H9 (cell line): ENCODE measurements around the gene L3MBTL1. TPM values are rescaled to one million over a fixed set of nuclear protein-coding genes. Genes with fewer than 3 reads are reported as not detected.

Experiments used
- DNase-seq: peaks from one replicate; pipeline ENCODE4 v3.0.0-alpha.2; 2017
- H2AFZ ChIP-seq: one replicate; pipeline ENCODE4 v1.6.1; 2013; ENCODE audit warnings: mild to moderate bottlenecking, low read length, control low read depth, moderate library complexity
- H2AK5ac ChIP-seq: 2 replicates; pipeline ENCODE4 v1.6.1; 2013; ENCODE audit warnings: low read length, control low read depth, mixed read lengths; ENCODE audit not compliant: insufficient read length
- H2BK120ac ChIP-seq: one replicate; pipeline ENCODE4 v1.6.1; 2013; ENCODE audit warnings: low read depth, mild to moderate bottlenecking, low read length, control low read depth, inconsistent platforms; ENCODE audit not compliant: poor library complexity, severe bottlenecking
- H2BK12ac ChIP-seq: 2 replicates; pipeline ENCODE4 v1.6.1; 2013; ENCODE audit warnings: low read length, control low read depth, mixed read lengths, low read depth; ENCODE audit not compliant: insufficient read length
- H2BK15ac ChIP-seq: 2 replicates; pipeline ENCODE4 v1.6.1; 2013; ENCODE audit warnings: low read depth, low read length, control low read depth
- H2BK20ac ChIP-seq: one replicate; pipeline ENCODE4 v1.6.1; 2013; ENCODE audit warnings: low read depth, mild to moderate bottlenecking, low read length, control low read depth, inconsistent platforms; ENCODE audit not compliant: poor library complexity, severe bottlenecking
- H2BK5ac ChIP-seq: 2 replicates; pipeline ENCODE4 v1.6.1; 2013; ENCODE audit warnings: low read length, control low read depth, mixed read lengths; ENCODE audit not compliant: insufficient read length
- H3K14ac ChIP-seq: 2 replicates; pipeline ENCODE4 v1.6.1; 2013; ENCODE audit warnings: low read length, control low read depth; ENCODE audit not compliant: insufficient read depth
- H3K18ac ChIP-seq: 2 replicates; pipeline ENCODE4 v1.6.1; 2013; ENCODE audit warnings: low read depth, mild to moderate bottlenecking, mixed read lengths, low read length, control low read depth; ENCODE audit not compliant: insufficient read length
- H3K23ac ChIP-seq: 2 replicates; pipeline ENCODE4 v1.6.1; 2013; ENCODE audit warnings: low read length, control low read depth, mixed read lengths, low read depth; ENCODE audit not compliant: insufficient read length
- H3K23me2 ChIP-seq: 2 replicates; pipeline ENCODE4 v1.6.1; 2013; ENCODE audit warnings: low read depth, mild to moderate bottlenecking, mixed read lengths, low read length, control low read depth; ENCODE audit not compliant: insufficient read length, poor library complexity, severe bottlenecking
- H3K27ac ChIP-seq: 2 replicates; pipeline ENCODE4 v1.5.1; 2013; ENCODE audit warnings: low read length, control low read depth, mixed read lengths, low read depth; ENCODE audit not compliant: insufficient read length
- H3K27me3 ChIP-seq: 2 replicates; pipeline ENCODE4 v1.6.1; 2013; ENCODE audit warnings: low read length, control low read depth, inconsistent platforms; ENCODE audit not compliant: insufficient read depth
- H3K4ac ChIP-seq: 2 replicates; pipeline ENCODE4 v1.6.1; 2013; ENCODE audit warnings: low read depth, mild to moderate bottlenecking, control low read depth, inconsistent platforms, low read length, moderate library complexity
- H3K4me1 ChIP-seq: 2 replicates; pipeline ENCODE4 v1.6.1; 2013; ENCODE audit warnings: low read length, control low read depth, inconsistent platforms; ENCODE audit not compliant: insufficient read depth
- H3K4me2 ChIP-seq: 2 replicates; pipeline ENCODE4 v1.6.1; 2013; ENCODE audit warnings: low read length, control low read depth, mixed read lengths; ENCODE audit not compliant: insufficient read length, insufficient read depth
- H3K56ac ChIP-seq: 2 replicates; pipeline ENCODE4 v1.6.1; 2013; ENCODE audit warnings: low read depth, mild to moderate bottlenecking, mixed read lengths, low read length, control low read depth; ENCODE audit not compliant: insufficient read length
- H3K79me1 ChIP-seq: 2 replicates; pipeline ENCODE4 v1.6.1; 2013; ENCODE audit warnings: low read depth, mild to moderate bottlenecking, moderate library complexity, low read length, control low read depth, inconsistent platforms; ENCODE audit not compliant: insufficient read depth, poor library complexity, severe bottlenecking
- H3K79me2 ChIP-seq: 2 replicates; pipeline ENCODE4 v1.6.1; 2013; ENCODE audit warnings: low read length, control low read depth, inconsistent platforms; ENCODE audit not compliant: insufficient read depth
- H3K9ac ChIP-seq: 2 replicates; pipeline ENCODE4 v1.6.1; 2013; ENCODE audit warnings: low read length, control low read depth, mixed read lengths; ENCODE audit not compliant: insufficient read length; ENCODE audit errors: extremely low read depth
- H3K9me3 ChIP-seq: one replicate; pipeline ENCODE4 v1.6.1; 2013; ENCODE audit warnings: low read depth, low read length, inconsistent platforms; ENCODE audit not compliant: control insufficient read depth
- H3T11ph ChIP-seq: one replicate; pipeline ENCODE4 v1.6.1; 2013; ENCODE audit warnings: mild to moderate bottlenecking, low read length, control low read depth, inconsistent platforms
- H4K20me1 ChIP-seq: one replicate; pipeline ENCODE4 v1.6.1; 2013; ENCODE audit not compliant: control insufficient read depth, insufficient read length, insufficient read depth
- H4K5ac ChIP-seq: 2 replicates; pipeline ENCODE4 v1.6.1; 2013; ENCODE audit warnings: low read depth, mild to moderate bottlenecking, mixed read lengths, low read length, control low read depth; ENCODE audit not compliant: insufficient read length
- H4K8ac ChIP-seq: replicated peaks from 2 replicates; pipeline ENCODE4 v1.6.1; 2013; ENCODE audit warnings: low read length, control low read depth, mixed read lengths, low read depth; ENCODE audit not compliant: insufficient read length
- H4K91ac ChIP-seq: 2 replicates; pipeline ENCODE4 v1.6.1; 2013; ENCODE audit warnings: low read depth, mild to moderate bottlenecking, moderate library complexity, mixed read lengths, low read length, control low read depth; ENCODE audit not compliant: insufficient read length
- H3K27ac Mint-ChIP-seq, 3 experiments: 2 replicates in 2 of 3; 3 replicates in 1 of 3; pipeline ENCODE4 v1.8.0; 2020 to 2021; ENCODE audit warnings: mixed read lengths in 3 of 3, mild to moderate bottlenecking in 1 of 3, moderate library complexity in 1 of 3
- H3K27me3 Mint-ChIP-seq: 2 replicates; pipeline ENCODE4 v1.8.0; 2021; ENCODE audit warnings: low read depth, mild to moderate bottlenecking, moderate library complexity, mixed read lengths
- H3K36me3 Mint-ChIP-seq, 3 experiments: 2 replicates in 2 of 3; 3 replicates in 1 of 3; pipeline ENCODE4 v1.8.0; 2020 to 2021; ENCODE audit warnings: low read depth in 3 of 3, mixed read lengths in 3 of 3; ENCODE audit not compliant: insufficient read depth in 1 of 3
- H3K4me1 Mint-ChIP-seq, 2 experiments: 2 replicates each; pipeline ENCODE4 v1.8.0; 2020; ENCODE audit warnings: mixed read lengths in 2 of 2
- H3K4me3 Mint-ChIP-seq, 2 experiments: 2 replicates in 1 of 2; 3 replicates in 1 of 2; pipeline ENCODE4 v1.8.0; 2020 to 2021; ENCODE audit warnings: mild to moderate bottlenecking in 2 of 2, mixed read lengths in 2 of 2, moderate library complexity in 1 of 2
- H3K9me3 Mint-ChIP-seq, 2 experiments: 2 replicates in 1 of 2; 3 replicates in 1 of 2; pipeline ENCODE4 v1.8.0; 2020; ENCODE audit warnings: mild to moderate bottlenecking in 2 of 2, mixed read lengths in 2 of 2, moderate library complexity in 1 of 2
- CTCF ChIP-seq: fragments of 200-600 bp; sonication (generic); conservative IDR thresholded peaks from 3 replicates; pipeline ENCODE4 v1.8.0; 2021; ENCODE audit warnings: antibody characterized with exemption, mild to moderate bottlenecking
- WGBS: extraction: QIAGEN DNeasy Blood & Tissue Kit; methylation state at CpG from one replicate; pipeline ENCODE4 v1.1.7; 2013; ENCODE audit warnings: missing lambda C conversion rate, low lambda C conversion rate, mixed read lengths; ENCODE audit not compliant: insufficient read length; ENCODE audit errors: extremely low coverage; 5-methylcytosine and 5-hydroxymethylcytosine counted together
- total RNA-seq: library from RNA; stranded (reverse); gene quantifications from 2 replicates; pipeline ENCODE4 v1.2.1, GENCODE V29; 2021

The L3MBTL1 gene
- total RNA-seq, 1 experiment from 2014 or later = 19.9 TPM

GRCh38 chr20:43538878-43539700, 31.6 kb downstream of the L3MBTL1 start:
- Histone ChIP-seq H3K18ac (no peak overlapping the region), H3K56ac (no peak overlapping the region), H2AFZ (no peak overlapping the region), H2BK15ac (no peak overlapping the region), H4K5ac (no peak overlapping the region), H3K27me3 (no peaks in the 10 kb centered on the region), H2BK5ac (no peak overlapping the region), H4K8ac (no peak overlapping the region), H2BK12ac (no peak overlapping the region), H3K23ac (no peak overlapping the region), H3K4me2 (no peak overlapping the region), H3K9me3 (no peaks in the 10 kb centered on the region), H3K14ac (no peak overlapping the region), H3T11ph (no peak overlapping the region), H3K4ac (no peak overlapping the region), H3K27ac (no peak overlapping the region), H3K9ac (no peak overlapping the region), H3K23me2 (no peaks in the 10 kb centered on the region), H3K79me1 (no peaks in the 10 kb centered on the region), H2AK5ac (no peak overlapping the region), H3K4me1 (no peaks in the 10 kb centered on the region), H4K91ac (no peak overlapping the region), H4K20me1 (no peaks in the 10 kb centered on the region), H3K79me2 (no peaks in the 10 kb centered on the region), H2BK20ac (no peak overlapping the region), H2BK120ac (no peak overlapping the region)
- H3K4me3 Mint-ChIP-seq = no peak overlapping the region; a peak in 1 of 5 replicates
- TF ChIP-seq CTCF = no peak
- H3K9me3 Mint-ChIP-seq = no peaks in the 10 kb centered on the region
- H3K36me3 Mint-ChIP-seq = peaks cover 0 to 25% (median 24%) of the 10 kb centered on the region in 3 experiments; a peak in 6 of 7 replicates
- no CpG with 5 or more reads among the region's 6 CpGs for WGBS
- H3K27me3 Mint-ChIP-seq = no peaks in the 10 kb centered on the region
- DNase-seq = no peak
- no peaks in the 10 kb centered on the region; a peak in 1 of 4 replicates for H3K4me1 Mint-ChIP-seq
- no peak overlapping the region; a peak in 1 of 7 replicates for H3K27ac Mint-ChIP-seq
